Lower leg skin (tissue), 3 donors: Measurements from ENCODE around the gene VAV3.

Source experiments
- POLR2A ChIP-seq, 2 donors: fragments of 450-650 bp; IDR thresholded peaks; one replicate each; pipeline ENCODE4 v1.6.1; 2016 to 2017; ENCODE audit warnings: antibody characterized with exemption in 2 of 2, mild to moderate bottlenecking in 1 of 2, moderate library complexity in 1 of 2
- TF ChIP-seq, protein P1 (sequence below), 3 donors: fragments of 450-650 bp; IDR thresholded peaks; one replicate each; pipeline ENCODE4 v1.5.1; 2016; ENCODE audit warnings: antibody characterized with exemption in 3 of 3, mild to moderate bottlenecking in 3 of 3, moderate library complexity in 2 of 3

DNA sequence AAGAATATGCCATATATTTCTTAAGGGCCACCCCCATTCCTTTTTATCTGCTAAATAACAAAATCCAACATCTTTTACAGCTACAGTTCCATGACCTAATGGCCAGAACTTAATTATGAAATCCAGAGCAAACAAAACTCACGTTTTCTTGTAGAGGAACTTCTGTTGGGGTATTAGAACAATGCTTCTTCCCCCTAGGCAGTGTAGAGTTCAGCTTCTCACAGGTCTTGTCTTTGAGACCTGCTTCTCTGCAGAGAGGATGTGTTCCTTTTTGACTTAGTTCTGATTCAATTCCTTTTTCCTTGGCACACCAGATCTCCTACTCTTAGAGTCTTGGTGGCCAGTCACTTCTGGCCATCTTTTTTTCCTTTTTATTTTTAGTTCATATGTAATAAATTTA lies 22.2 kb downstream of the VAV3 start:
- TF ChIP-seq, protein P1, sequence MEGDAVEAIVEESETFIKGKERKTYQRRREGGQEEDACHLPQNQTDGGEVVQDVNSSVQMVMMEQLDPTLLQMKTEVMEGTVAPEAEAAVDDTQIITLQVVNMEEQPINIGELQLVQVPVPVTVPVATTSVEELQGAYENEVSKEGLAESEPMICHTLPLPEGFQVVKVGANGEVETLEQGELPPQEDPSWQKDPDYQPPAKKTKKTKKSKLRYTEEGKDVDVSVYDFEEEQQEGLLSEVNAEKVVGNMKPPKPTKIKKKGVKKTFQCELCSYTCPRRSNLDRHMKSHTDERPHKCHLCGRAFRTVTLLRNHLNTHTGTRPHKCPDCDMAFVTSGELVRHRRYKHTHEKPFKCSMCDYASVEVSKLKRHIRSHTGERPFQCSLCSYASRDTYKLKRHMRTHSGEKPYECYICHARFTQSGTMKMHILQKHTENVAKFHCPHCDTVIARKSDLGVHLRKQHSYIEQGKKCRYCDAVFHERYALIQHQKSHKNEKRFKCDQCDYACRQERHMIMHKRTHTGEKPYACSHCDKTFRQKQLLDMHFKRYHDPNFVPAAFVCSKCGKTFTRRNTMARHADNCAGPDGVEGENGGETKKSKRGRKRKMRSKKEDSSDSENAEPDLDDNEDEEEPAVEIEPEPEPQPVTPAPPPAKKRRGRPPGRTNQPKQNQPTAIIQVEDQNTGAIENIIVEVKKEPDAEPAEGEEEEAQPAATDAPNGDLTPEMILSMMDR (IDR thresholded peaks at IDR 0.05), result no peak
- TF ChIP-seq POLR2A (IDR thresholded peaks at IDR 0.05), result no peak
